M059J (cell line): ENCODE measurements around the gene HOXB3. TPM values are rescaled to one million over a fixed set of nuclear protein-coding genes. Genes with fewer than 3 reads are reported as not detected.

Experiments
- DNase-seq: peaks from one replicate; pipeline ENCODE4 v3.0.0-alpha.2; 2012; ENCODE audit warnings: low read depth
- total RNA-seq: library from RNA; depleted of rRNA; stranded (reverse); fragments of >200 nt; shearing (Covaris generic); gene quantifications from 2 replicates; pipeline ENCODE4 v1.2.3, GENCODE V29; 2014

The HOXB3 gene
- total RNA-seq, 1 experiment from 2014 or later: 15.4 TPM

- no peak for DNase-seq
These were observed 3.4 kb downstream of the HOXB3 start for GRCh38 chr17:48586355-48587258.

- peak; percentile 67 for DNase-seq
These were observed 5.8 kb downstream of the HOXB3 start for GRCh38 chr17:48584223-48584741.

GRCh38 chr17:48583708-48584222 lies 6.3 kb downstream of the HOXB3 start:
- no peak for DNase-seq

- DNase-seq: no peak
These were observed 7.3 kb downstream of the HOXB3 start for GRCh38 chr17:48582750-48583069.

GRCh38 chr17:48579760-48580554 lies 10.1 kb downstream of the HOXB3 start:
- no peak for DNase-seq

- no peak for DNase-seq
These were observed 10.6 kb downstream of the HOXB3 start for GRCh38 chr17:48579471-48579759.

GRCh38 chr17:48578616-48579470 lies 11.2 kb downstream of the HOXB3 start:
- no peak for DNase-seq

GRCh38 chr17:48577946-48578615 lies 12.0 kb downstream of the HOXB3 start, which contains the start of gene HOXB4:
TSS of gene HOXB4 (minus strand) at chr17:48578350. CDS start at chr17:48578319, 31 bp downstream.
- no peak for DNase-seq

- DNase-seq: peak; percentile 72
These were observed 12.6 kb downstream of the HOXB3 start for GRCh38 chr17:48577330-48577945.

GRCh38 chr17:48576479-48577309 lies 13.3 kb downstream of the HOXB3 start:
- peak; percentile 91 for DNase-seq

- DNase-seq: peak; percentile 77
These were observed 14.2 kb downstream of the HOXB3 start for GRCh38 chr17:48575673-48576478.

- DNase-seq: peak; percentile 70
These were observed 14.9 kb downstream of the HOXB3 start for GRCh38 chr17:48575066-48575582.

GRCh38 chr17:48574505-48575065 lies 15.5 kb downstream of the HOXB3 start:
- DNase-seq: no peak

GRCh38 chr17:48571826-48572417 lies 18.1 kb downstream of the HOXB3 start:
- DNase-seq: no peak

GRCh38 chr17:48571024-48571818 lies 18.8 kb downstream of the HOXB3 start:
- DNase-seq: peak; percentile 66

- DNase-seq: peak; percentile 69
These were observed 19.6 kb downstream of the HOXB3 start for GRCh38 chr17:48570325-48571023.
